Fibroblast of the conjunctiva (primary cell): Measurements from ENCODE around the gene TMX2.

Source experiments
- DNase-seq: peaks from one replicate; pipeline ENCODE4 v3.0.0-alpha.2; 2010; ENCODE audit warnings: low read depth

Gene TMX2

GRCh38 chr11:57764972-57765371 lies 52.6 kb downstream of the TMX2 start:
- DNase-seq = no peak

- DNase-seq = no peak
Measured at GRCh38 chr11:57770793-57771192, 58.4 kb downstream of the TMX2 start.

- no peak for DNase-seq
Measured at GRCh38 chr11:57771365-57771764, 59.0 kb downstream of the TMX2 start.

- no peak for DNase-seq
Measured at GRCh38 chr11:57772562-57772961, 60.2 kb downstream of the TMX2 start.

GRCh38 chr11:57773026-57773598 lies 60.7 kb downstream of the TMX2 start:
- no peak for DNase-seq

- DNase-seq = no peak
Measured at GRCh38 chr11:57775491-57775890, 63.1 kb downstream of the TMX2 start.

GRCh38 chr11:57776031-57776521 lies 63.7 kb downstream of the TMX2 start:
- no peak for DNase-seq

GRCh38 chr11:57776577-57777210 lies 64.3 kb downstream of the TMX2 start:
- no peak for DNase-seq

- no peak for DNase-seq
Measured at GRCh38 chr11:57777969-57778317, 65.5 kb downstream of the TMX2 start.

GRCh38 chr11:57778318-57779037 lies 66.1 kb downstream of the TMX2 start:
- peak; percentile 91 for DNase-seq

- no peak for DNase-seq
Measured at GRCh38 chr11:57779276-57779675, 66.9 kb downstream of the TMX2 start.

- DNase-seq = no peak
Measured at GRCh38 chr11:57781529-57781943, 69.1 kb downstream of the TMX2 start.

- DNase-seq = no peak
Measured at GRCh38 chr11:57785072-57785471, 72.7 kb downstream of the TMX2 start.

GRCh38 chr11:57786436-57786835 lies 74.0 kb downstream of the TMX2 start:
- DNase-seq = no peak

GRCh38 chr11:57787006-57787604 lies 74.7 kb downstream of the TMX2 start:
- no peak for DNase-seq

- no peak for DNase-seq
Measured at GRCh38 chr11:57787920-57788702, 75.7 kb downstream of the TMX2 start.

GRCh38 chr11:57788703-57789088 lies 76.3 kb downstream of the TMX2 start:
- no peak for DNase-seq
